GM19035 (cell line): ENCODE results near the gene ARL17B.
"Not testable (repeated sequence)": the region's sequence is repeated elsewhere in the genome, so short reads cannot be mapped to it uniquely, and the experiment has no call there.

Experiments
- ATAC-seq: cut with Tn5 transposase; IDR thresholded peaks from one replicate; pipeline ENCODE4 v1.9.1; 2021; ENCODE audit not compliant: unreplicated experiment

Gene ARL17B

GRCh38 chr17:46361755-46362154 lies at the start of gene ARL17B:
TSS of gene ARL17B (minus strand) at chr17:46361766. CDS start at chr17:46358397, 3,369 bp downstream.
- peak; percentile 89 for ATAC-seq

GRCh38 chr17:46409864-46410263 lies 48.3 kb upstream of the ARL17B start:
- not testable (repeated sequence) for ATAC-seq

DNA sequence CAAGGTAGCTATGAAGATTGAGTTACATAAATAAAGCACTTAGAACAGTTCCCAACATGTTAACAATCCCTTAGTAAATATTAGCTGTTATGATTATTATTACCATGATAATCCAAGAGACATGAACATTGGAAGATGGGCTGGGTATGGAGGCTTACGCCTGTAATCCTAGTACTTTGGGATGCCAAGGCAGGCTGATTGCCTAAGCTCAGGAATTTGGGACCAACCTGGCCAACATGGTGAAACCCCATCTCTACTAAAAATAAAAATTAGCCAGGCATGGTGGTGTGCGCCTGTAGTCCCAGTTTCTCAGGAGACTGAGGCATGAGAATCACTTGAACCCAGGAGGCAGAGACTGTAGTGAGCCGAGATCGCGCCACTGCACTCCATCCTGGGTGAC lies 45.6 kb upstream of the ARL17B start:
- ATAC-seq = not testable (repeated sequence)

DNA sequence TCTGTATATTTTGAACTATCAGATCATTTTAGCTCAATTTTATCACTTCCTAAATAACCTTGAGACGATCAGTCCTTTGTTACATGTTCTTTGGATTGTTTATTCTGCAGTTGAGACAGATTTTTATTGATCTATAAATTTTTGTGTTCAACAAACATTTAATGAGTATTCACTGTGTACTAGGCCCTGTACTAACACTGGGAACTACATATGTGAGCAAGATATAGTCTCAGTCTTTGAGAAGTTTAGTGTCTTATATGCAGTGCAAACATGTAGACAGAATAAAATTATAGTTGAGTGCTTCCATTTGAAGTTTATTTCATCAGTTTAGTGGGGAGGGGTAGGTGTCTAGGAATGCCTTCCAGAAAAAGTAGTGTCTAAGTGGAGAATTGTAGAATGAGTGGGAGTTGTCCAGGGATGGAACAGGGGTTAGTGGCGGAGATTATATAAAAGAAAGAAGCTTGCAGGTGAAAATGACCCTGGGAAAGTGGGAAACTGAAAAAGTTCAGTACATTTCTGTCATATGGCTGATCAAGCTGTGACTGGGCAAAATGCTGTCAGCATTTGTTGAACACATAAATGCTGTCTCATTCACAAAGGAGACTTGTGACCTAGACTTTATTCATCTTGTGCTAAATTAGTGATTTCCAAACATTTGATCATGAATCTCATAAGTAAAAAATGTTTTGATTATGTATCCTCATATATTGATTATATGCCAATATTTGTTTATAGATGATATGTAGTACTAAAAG lies 39.6 kb upstream of the ARL17B start:
- not testable (repeated sequence) for ATAC-seq

DNA sequence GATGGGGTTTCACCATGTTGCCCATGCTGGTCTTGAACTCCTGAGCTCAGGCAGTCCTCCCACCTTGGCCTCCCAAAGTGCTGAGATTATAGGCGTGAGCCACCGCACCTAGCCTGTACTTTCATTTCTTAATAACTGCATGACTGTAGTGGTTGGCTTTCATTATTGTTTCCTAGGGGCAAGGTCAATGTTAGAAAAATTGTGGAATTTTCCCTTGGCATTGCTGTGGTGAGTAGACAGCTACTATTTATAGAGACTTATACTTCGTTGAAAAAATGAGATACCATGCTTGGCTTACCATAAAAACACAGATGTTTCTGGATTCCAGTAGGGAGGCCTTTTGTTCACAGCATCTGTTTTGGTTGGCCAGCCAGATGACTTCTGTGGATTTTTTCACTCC lies 39.0 kb upstream of the ARL17B start:
- ATAC-seq = not testable (repeated sequence)

GRCh38 chr17:46399993-46400392 lies 38.4 kb upstream of the ARL17B start:
- not testable (repeated sequence) for ATAC-seq

DNA sequence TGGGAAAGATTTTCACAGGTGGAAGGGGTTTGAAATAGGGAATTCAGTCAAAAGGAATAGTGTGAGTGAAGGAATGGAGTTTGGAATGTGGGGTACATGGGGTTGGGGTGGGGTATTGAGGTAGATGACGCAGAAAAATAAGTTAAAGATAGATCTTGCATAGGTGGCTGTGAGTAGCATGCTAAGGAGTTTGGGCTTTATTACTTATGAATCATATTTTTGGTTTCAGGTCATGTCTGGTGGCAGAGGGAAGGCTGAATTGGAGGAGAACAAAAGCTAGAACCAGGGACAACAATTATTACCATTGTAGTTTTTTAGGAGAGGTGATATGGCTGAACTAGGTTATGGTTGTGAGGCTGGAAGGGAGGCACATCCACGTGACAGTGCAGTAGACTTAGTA lies 34.7 kb upstream of the ARL17B start:
- not testable (repeated sequence) for ATAC-seq

- ATAC-seq = not testable (repeated sequence)
These were observed 32.1 kb upstream of the ARL17B start for GRCh38 chr17:46393702-46394101.

DNA sequence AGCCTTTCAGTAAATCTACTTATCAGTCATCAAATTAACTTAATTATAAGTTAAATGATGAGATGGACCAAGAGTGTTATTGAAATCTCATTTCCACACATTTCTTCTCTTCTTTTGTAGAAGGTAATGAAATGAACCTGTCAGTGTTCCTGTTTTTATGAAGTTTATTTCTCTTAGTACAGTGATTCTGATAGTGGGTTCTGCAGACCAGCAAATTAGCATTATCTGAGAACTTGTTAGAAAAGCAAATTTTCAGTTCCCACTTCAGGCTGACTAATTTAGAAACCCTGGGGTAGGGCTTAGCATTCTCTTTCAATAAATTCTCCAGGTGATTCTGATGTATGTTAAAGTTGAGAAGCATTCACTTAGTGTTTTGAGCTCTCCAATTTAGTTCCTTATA lies 23.9 kb upstream of the ARL17B start:
- ATAC-seq = not testable (repeated sequence)

- ATAC-seq = not testable (repeated sequence)
These were observed 21.6 kb upstream of the ARL17B start for GRCh38 chr17:46383118-46383517.

- ATAC-seq = peak; percentile 42
These were observed 11.9 kb upstream of the ARL17B start for GRCh38 chr17:46373418-46373817.

- peak; percentile 77 for ATAC-seq
These were observed 11.0 kb upstream of the ARL17B start for GRCh38 chr17:46372236-46373229.

DNA sequence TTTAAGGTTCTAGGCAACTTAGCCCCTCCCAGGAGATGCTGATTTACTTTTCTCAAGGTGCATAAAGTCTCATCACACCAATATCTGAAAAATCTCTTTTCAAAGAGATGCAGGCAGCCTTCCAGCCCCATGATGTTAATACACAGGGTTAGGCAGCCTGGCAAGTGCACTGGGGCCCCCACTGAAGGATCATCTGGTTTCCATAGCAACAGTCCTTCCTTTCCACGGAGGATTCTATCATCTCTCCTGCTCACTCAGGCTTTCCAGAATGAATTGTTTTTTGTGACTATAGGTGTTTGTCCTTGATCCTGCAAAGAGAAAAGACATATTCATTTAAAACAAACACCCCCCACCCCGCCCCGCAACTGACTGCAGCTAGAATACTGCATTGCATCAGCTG lies 6.0 kb upstream of the ARL17B start:
- not testable (repeated sequence) for ATAC-seq

- ATAC-seq = peak; percentile 47
These were observed 326 bp downstream of the ARL17B start for GRCh38 chr17:46361145-46361735.

DNA sequence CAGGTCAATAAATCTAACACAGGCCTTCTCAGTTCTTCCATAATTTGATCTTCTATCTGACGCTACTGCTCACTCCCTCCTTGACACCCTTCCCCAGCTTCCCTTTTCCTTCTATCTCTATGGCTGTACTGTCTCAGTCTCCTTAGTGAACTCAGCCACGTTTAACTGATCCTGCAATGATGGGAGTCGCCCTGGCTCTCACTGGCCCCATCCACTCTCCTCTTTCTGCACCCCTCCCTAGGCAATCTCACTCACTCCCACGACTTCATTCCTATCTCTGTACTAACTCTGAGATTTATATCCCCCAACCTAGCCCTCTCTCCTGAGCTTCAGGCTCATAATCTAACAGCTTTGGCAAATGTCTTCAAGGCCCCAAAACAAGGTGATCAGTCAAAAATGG lies 7.7 kb downstream of the ARL17B start:
- ATAC-seq = not testable (repeated sequence)

GRCh38 chr17:46349060-46349459 lies 12.5 kb downstream of the ARL17B start:
- not testable (repeated sequence) for ATAC-seq

DNA sequence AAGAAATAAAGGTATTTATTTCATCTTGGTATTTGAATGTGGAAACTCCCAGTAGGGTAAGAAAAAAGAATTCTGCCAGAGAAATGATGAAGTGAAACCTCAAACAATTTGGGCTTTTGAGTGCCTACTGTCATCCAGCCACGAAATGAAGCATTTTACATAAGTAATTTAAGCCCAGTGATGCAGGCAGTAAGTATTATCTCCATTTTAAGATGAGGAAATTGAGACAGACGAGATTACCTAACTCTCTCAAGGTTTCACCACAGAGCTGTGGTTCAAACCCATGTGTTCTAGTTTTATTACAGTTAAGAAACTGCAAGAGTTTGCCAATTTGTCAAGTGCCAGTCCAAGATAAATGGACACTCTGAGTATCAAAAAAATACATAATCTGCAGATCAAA lies 13.2 kb downstream of the ARL17B start:
- ATAC-seq = peak; percentile 45

GRCh38 chr17:46342131-46342530 lies 19.4 kb downstream of the ARL17B start:
- not testable (repeated sequence) for ATAC-seq

DNA sequence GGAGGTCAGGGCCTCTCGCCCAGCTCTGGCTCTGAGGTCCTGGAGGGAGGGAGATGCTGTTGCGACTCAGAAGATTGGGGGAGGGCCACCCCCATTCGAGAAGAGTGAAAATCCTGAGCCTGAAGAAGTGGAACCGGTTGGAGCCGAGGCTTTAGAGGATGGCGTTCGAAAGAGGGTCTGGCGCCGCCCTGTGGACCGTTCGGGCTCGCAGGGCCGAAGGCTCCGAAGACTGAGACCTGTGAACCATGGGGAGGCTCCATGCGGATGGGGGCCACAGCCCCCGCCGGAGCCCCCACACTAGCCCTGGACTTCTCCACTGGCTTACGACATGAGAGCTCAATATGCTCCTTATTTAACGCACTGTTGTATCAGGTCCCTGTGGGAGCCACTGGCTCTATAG lies 20.3 kb downstream of the ARL17B start:
- not testable (repeated sequence) for ATAC-seq

- ATAC-seq = not testable (repeated sequence)
These were observed 66.7 kb downstream of the ARL17B start, which contains the start of gene LRRC37A for GRCh38 chr17:46294831-46295230. TSS of gene LRRC37A (plus strand) at chr17:46295131. CDS start at chr17:46295134, 3 bp downstream.

GRCh38 chr17:46291618-46292017 lies 69.9 kb downstream of the ARL17B start:
- ATAC-seq = not testable (repeated sequence)
